PFSK-1 (cell line): ENCODE measurements around the gene CCNJL.

Experiments
- FOXP2 ChIP-seq: optimal IDR thresholded peaks from 2 replicates; pipeline ENCODE3; 2011; ENCODE audit warnings: borderline replicate concordance, control low read depth, inconsistent platforms; ENCODE audit not compliant: insufficient read depth; ENCODE audit errors: extremely low read length, extremely low read depth
- POLR2AphosphoS5 ChIP-seq: IDR thresholded peaks from 2 replicates; pipeline ENCODE4 v1.6.1; 2012; ENCODE audit warnings: low read depth, mild to moderate bottlenecking, control low read depth, low read length, moderate library complexity
- SIN3A ChIP-seq: IDR thresholded peaks from 2 replicates; pipeline ENCODE4 v1.6.1; 2012; ENCODE audit warnings: mild to moderate bottlenecking, low read length, moderate library complexity, borderline replicate concordance; ENCODE audit not compliant: insufficient read depth
- TAF1 ChIP-seq: IDR thresholded peaks from 2 replicates; pipeline ENCODE4 v1.6.1; 2012; ENCODE audit warnings: low read length, control low read depth, borderline replicate concordance; ENCODE audit not compliant: insufficient read depth
- TF ChIP-seq, protein P1 (sequence below), 2 experiments: IDR thresholded peaks; 2 replicates each; pipeline versions ENCODE4 v1.6.1 to v1.8.0; 2011 to 2012; ENCODE audit warnings: low read depth in 2 of 2, low read length in 2 of 2, control low read depth in 1 of 2, inconsistent platforms in 1 of 2, mild to moderate bottlenecking in 1 of 2, moderate library complexity in 1 of 2; ENCODE audit not compliant: insufficient read depth in 1 of 2

Gene CCNJL

DNA sequence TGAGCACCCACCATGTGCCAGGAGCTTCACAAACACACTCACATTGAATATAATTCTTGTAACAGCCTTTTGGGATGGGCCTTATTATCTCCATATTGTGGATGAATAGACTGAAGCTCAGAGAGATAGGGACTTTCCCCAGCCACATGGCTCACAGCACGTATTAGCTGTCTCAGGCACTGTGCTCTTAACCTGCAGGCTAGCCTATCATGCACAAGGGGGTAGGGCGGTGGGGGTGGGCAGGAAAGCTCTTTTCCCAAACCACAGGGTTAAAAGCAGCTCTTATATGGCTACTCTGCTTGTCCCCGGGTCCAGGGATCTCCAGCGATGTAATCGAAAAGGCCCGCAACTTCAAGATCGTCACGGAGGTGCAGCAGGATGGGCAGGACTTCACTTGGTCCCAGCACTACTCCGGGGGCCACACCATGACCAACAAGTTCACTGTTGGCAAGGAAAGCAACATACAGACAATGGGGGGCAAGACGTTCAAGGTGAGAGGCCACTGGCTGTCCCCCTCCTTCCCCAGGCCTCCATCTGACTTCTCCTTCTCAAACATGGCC, 80.5 kb downstream of the CCNJL start:
- no peak for TF ChIP-seq TAF1
- no peak for TF ChIP-seq POLR2AphosphoS5
- TF ChIP-seq SIN3A, result no peak
- no peak for TF ChIP-seq FOXP2
- TF ChIP-seq, protein P1, sequence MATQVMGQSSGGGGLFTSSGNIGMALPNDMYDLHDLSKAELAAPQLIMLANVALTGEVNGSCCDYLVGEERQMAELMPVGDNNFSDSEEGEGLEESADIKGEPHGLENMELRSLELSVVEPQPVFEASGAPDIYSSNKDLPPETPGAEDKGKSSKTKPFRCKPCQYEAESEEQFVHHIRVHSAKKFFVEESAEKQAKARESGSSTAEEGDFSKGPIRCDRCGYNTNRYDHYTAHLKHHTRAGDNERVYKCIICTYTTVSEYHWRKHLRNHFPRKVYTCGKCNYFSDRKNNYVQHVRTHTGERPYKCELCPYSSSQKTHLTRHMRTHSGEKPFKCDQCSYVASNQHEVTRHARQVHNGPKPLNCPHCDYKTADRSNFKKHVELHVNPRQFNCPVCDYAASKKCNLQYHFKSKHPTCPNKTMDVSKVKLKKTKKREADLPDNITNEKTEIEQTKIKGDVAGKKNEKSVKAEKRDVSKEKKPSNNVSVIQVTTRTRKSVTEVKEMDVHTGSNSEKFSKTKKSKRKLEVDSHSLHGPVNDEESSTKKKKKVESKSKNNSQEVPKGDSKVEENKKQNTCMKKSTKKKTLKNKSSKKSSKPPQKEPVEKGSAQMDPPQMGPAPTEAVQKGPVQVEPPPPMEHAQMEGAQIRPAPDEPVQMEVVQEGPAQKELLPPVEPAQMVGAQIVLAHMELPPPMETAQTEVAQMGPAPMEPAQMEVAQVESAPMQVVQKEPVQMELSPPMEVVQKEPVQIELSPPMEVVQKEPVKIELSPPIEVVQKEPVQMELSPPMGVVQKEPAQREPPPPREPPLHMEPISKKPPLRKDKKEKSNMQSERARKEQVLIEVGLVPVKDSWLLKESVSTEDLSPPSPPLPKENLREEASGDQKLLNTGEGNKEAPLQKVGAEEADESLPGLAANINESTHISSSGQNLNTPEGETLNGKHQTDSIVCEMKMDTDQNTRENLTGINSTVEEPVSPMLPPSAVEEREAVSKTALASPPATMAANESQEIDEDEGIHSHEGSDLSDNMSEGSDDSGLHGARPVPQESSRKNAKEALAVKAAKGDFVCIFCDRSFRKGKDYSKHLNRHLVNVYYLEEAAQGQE (IDR thresholded peaks at IDR 0.05; ENCODE audit: insufficient read depth in 1 of 2, low read depth in 2 of 2, low read length in 2 of 2), result no peak

DNA sequence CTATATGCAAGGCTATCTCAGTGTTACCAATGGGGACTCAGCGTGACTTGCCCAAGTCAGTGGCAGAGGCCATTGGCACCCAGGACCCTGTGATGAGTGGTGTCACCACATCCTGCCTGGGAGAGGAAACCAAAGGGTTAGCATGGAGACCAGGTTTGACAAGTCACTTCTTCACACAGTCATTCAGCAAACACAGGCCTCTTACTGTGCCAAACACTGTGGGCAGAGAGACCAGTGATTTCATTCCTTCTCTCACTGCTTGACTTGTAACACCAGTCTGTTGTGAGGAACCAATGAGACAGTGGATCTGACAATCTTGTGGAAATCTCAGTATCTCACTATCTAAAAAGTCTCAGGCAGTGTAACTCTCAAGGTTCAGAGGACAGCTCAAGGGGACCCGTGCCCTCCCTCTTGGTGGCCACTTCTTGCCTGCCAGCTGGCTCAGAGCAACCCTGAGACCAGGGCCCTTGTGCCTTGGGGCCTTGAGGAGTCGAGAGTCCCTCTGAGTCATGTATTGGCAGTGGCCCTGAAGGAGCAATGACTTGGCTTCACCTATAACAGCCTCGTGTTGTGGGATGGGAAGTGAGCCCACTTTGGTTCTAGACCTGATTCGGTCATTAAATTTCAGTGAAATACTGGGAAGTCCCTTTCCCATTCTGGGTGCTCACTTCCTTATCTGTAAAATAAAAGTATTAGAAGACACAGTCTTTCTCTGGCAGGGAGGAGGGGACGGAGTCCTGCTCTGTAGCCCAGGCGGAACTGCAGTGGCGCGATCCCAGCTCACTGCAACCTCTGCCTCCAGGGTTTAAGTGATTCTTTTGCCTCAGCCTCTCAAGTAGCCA, 81.5 kb downstream of the CCNJL start:
- TF ChIP-seq POLR2AphosphoS5, result no peak
- no peak for TF ChIP-seq SIN3A
- TF ChIP-seq, protein P1 (IDR thresholded peaks at IDR 0.05; ENCODE audit: insufficient read depth in 1 of 2, low read depth in 2 of 2, low read length in 2 of 2), result no peak
- no peak for TF ChIP-seq FOXP2
- TF ChIP-seq TAF1, result no peak

DNA sequence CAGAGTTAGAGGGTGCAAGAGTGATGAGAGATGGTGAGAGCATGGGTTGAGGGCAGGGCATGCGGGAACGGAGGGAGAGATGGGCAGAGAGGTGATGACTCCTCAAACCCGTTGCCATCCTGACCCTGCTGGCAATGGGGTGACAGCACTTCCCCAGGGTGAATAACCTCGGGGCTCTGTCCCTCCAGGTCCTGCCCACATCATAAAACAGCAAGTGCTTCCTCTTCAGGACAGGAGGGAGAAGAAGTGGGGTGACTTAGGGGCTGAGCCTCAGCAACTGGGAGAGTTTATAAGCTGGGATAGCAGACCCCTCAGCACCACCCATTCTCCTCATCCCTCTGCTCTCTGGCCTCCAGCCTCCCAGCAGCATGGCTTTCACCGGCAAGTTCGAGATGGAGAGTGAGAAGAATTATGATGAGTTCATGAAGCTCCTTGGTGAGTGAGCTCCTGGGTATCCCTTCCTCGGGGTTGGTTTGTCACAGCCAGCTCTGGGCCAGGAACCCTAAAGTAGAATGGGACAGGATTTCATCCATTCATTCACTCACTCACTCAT, 83.1 kb downstream of the CCNJL start, which contains the start of gene FABP6:
Gene FABP6 (plus strand): TSS at position 317 of the 553 bp plus-strand sequence. CDS start 52 bp downstream, at position 369.
- TF ChIP-seq SIN3A (no peak), POLR2AphosphoS5 (no peak), TAF1 (no peak), FOXP2 (no peak)
- TF ChIP-seq, protein P1 (IDR thresholded peaks at IDR 0.05; ENCODE audit: insufficient read depth in 1 of 2, low read depth in 2 of 2, low read length in 2 of 2), result no peak

DNA sequence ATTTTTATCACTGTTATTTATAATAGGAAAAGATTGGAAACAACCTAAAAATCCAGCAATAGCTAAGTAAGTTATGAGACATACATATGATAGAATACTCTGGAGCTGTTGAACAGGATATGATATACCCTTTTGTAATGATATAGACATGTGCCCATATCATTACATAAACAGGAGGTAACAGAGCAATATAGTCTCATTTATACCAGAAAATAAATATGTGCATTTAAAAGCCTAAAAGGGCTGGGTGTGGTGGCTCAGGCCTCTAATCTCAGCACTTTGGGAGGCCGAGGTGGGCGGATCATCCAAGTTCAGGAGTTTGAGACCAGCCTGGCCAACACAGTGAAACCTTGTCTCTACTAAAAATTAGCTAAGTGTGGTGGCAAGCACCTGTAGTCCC, 85.4 kb downstream of the CCNJL start:
- no peak for TF ChIP-seq SIN3A
- no peak for TF ChIP-seq FOXP2
- TF ChIP-seq TAF1, result no peak
- TF ChIP-seq, protein P1 (IDR thresholded peaks at IDR 0.05; ENCODE audit: insufficient read depth in 1 of 2, low read depth in 2 of 2, low read length in 2 of 2), result no peak
- no peak for TF ChIP-seq POLR2AphosphoS5
